GM12878 (cell line): Measurements from ENCODE around the gene PRDX1. TPM values are rescaled to one million over a fixed set of nuclear protein-coding genes. Genes with fewer than 3 reads are reported as not detected.

Source experiments
- CREM ChIP-seq: IDR thresholded peaks from 2 replicates; pipeline ENCODE4 v1.6.1; 2014; ENCODE audit warnings: antibody characterized with exemption, low read depth
- CTCF ChIP-seq, 3 experiments: IDR thresholded peaks in 2 of 3; conservative IDR thresholded peaks in 1 of 3; 2 replicates each; pipeline ENCODE4 v1.5.1; 2011; ENCODE audit warnings: low read depth in 3 of 3, low read length in 3 of 3, mild to moderate bottlenecking in 3 of 3, control low read depth in 2 of 3, moderate library complexity in 2 of 3, inconsistent platforms in 1 of 3, mixed read lengths in 1 of 3; ENCODE audit not compliant: control insufficient read depth in 2 of 3, insufficient read depth in 1 of 3; ENCODE audit errors: extremely low read depth in 1 of 3
- EED ChIP-seq: sonication (generic); IDR thresholded peaks from 2 replicates; pipeline ENCODE4 v1.6.1; 2016; ENCODE audit warnings: antibody characterized with exemption, low read depth
- IKZF1 ChIP-seq: fragments of 450-650 bp; conservative IDR thresholded peaks from 2 replicates; pipeline ENCODE4 v1.6.1; 2017; ENCODE audit warnings: antibody characterized with exemption, mild to moderate bottlenecking
- MEF2B ChIP-seq: fragments of 450-650 bp; IDR thresholded peaks from 2 replicates; pipeline ENCODE4 v1.6.1; 2018; ENCODE audit warnings: mild to moderate bottlenecking, moderate library complexity; ENCODE audit not compliant: partially characterized antibody, poor library complexity, severe bottlenecking
- MTA2 ChIP-seq: fragments of 450-650 bp; IDR thresholded peaks from 2 replicates; pipeline ENCODE4 v1.6.1; 2016; ENCODE audit warnings: low read depth, mild to moderate bottlenecking, moderate library complexity
- PRDM15 ChIP-seq: fragments of 450-650 bp; formaldehyde crosslinking; IDR thresholded peaks from 2 replicates; pipeline ENCODE4 v1.4.0; 2020; ENCODE audit warnings: mild to moderate bottlenecking, moderate library complexity
- RAD21 ChIP-seq: IDR thresholded peaks from 2 replicates; pipeline ENCODE4 v1.6.1; 2011; ENCODE audit warnings: mild to moderate bottlenecking, low read depth, low read length, moderate library complexity; ENCODE audit not compliant: insufficient read depth
- RELB ChIP-seq: fragments of 450-650 bp; IDR thresholded peaks from 2 replicates; pipeline ENCODE4 v1.6.1; 2017; ENCODE audit warnings: low read depth, mild to moderate bottlenecking, moderate library complexity
- RUNX3 ChIP-seq: IDR thresholded peaks from 2 replicates; pipeline ENCODE4 v1.6.1; 2012; ENCODE audit warnings: low read length, inconsistent platforms
- TCF12 ChIP-seq: IDR thresholded peaks from 2 replicates; pipeline ENCODE4 v1.6.1; 2011; ENCODE audit warnings: low read depth, mild to moderate bottlenecking, low read length
- TCF7 ChIP-seq: IDR thresholded peaks from 2 replicates; pipeline ENCODE4 v1.6.1; 2014; ENCODE audit warnings: antibody characterized with exemption, borderline replicate concordance
- YBX1 ChIP-seq: fragments of 450-650 bp; IDR thresholded peaks from 2 replicates; pipeline ENCODE4 v1.6.1; 2016; ENCODE audit warnings: antibody characterized with exemption
- YY1 ChIP-seq: IDR thresholded peaks from 2 replicates; pipeline ENCODE4 v1.6.1; 2011; ENCODE audit warnings: low read depth, mild to moderate bottlenecking, low read length
- ZBTB33 ChIP-seq: fragments of 450-650 bp; IDR thresholded peaks from 2 replicates; pipeline ENCODE4 v1.6.1; 2017; ENCODE audit warnings: mild to moderate bottlenecking
- polyA plus RNA-seq, 11 experiments: library from polyadenylated mRNA; depleted of rRNA in 4 of 11; unstranded in 6 of 11; stranded (reverse) in 5 of 11; fragments of >200 nt; fragmentation: Nextera tagmentation in 4 of 11; fragmentation: Illumina TruSeq in 1 of 11; extraction: Ambion mirVana in 4 of 11; extraction: Trizol in 1 of 11; gene quantifications; 1 replicate in 1 of 11; 2 replicates in 10 of 11; pipeline versions ENCODE4 v1.2.1 to v1.2.3, GENCODE V29; 2011 to 2016; ENCODE audit warnings: inconsistent platforms in 2 of 11, missing spikeins in 2 of 11, low read depth in 1 of 11
- total RNA-seq, 4 experiments: library from RNA; depleted of rRNA in 3 of 4; stranded (reverse); fragments of >200 nt in 3 of 4; fragmentation: Illumina TruSeq in 1 of 4; extraction: Trizol in 1 of 4; gene quantifications; 2 replicates each; pipeline versions ENCODE4 v1.2.1 to v1.2.3, GENCODE V29; 2013 to 2021
- TF ChIP-seq, protein P1 (sequence below): IDR thresholded peaks from 2 replicates; pipeline ENCODE4 v1.6.1; 2012; ENCODE audit warnings: low read length, inconsistent platforms
- TF ChIP-seq, protein P2 (sequence below): IDR thresholded peaks from 2 replicates; pipeline ENCODE4 v1.6.1; 2011; ENCODE audit warnings: low read depth, mild to moderate bottlenecking, low read length, moderate library complexity, borderline replicate concordance; ENCODE audit errors: extremely low read depth

PRDX1 gene
- total and polyA plus RNA-seq, 10 of the 15 experiments (the other 5 are each of a cell fraction or from before 2014, with no cell fraction given): 659 to 1,775 (median 811) TPM

GRCh38 chr1:45493116-45493697 is 28.5 kb downstream of the PRDX1 start (continued):
- TF ChIP-seq PRDM15 (CRISPR knock-in tag) (no peak), IKZF1 (0 out of 2 replicates have a peak, but pooled peaks have one; percentile 24), CREM (no peak), RAD21 (peak; percentile 95), ZBTB33 (no peak), RELB (no peak), TCF12 (no peak), YY1 (no peak), EED (no peak), RUNX3 (peak; percentile 29; the same call in 1 of the 2 replicates), TCF7 (no peak), YBX1 (0 out of 2 replicates have a peak, but pooled peaks have one; percentile 13), CTCF (IDR thresholded peaks at IDR 0.05 in 2 of 3, conservative IDR thresholded peaks at IDR 0.05 in 1 of 3; ENCODE audit: control insufficient read depth in 2 of 3, extremely low read depth in 1 of 3, insufficient read depth in 1 of 3, low read depth in 3 of 3, low read length in 3 of 3) (peak; percentile 48 to 86 (median 51); a peak in 5 of 6 replicates), MEF2B (peak; percentile 55), MTA2 (0 out of 2 replicates have a peak, but pooled peaks have one; percentile 9)
- TF ChIP-seq, protein P1, sequence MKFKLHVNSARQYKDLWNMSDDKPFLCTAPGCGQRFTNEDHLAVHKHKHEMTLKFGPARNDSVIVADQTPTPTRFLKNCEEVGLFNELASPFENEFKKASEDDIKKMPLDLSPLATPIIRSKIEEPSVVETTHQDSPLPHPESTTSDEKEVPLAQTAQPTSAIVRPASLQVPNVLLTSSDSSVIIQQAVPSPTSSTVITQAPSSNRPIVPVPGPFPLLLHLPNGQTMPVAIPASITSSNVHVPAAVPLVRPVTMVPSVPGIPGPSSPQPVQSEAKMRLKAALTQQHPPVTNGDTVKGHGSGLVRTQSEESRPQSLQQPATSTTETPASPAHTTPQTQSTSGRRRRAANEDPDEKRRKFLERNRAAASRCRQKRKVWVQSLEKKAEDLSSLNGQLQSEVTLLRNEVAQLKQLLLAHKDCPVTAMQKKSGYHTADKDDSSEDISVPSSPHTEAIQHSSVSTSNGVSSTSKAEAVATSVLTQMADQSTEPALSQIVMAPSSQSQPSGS: no peak
- TF ChIP-seq, protein P2, sequence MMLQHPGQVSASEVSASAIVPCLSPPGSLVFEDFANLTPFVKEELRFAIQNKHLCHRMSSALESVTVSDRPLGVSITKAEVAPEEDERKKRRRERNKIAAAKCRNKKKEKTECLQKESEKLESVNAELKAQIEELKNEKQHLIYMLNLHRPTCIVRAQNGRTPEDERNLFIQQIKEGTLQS: no peak
